Body of pancreas (tissue), 4 donors: ENCODE data around the gene RPL5.

Experiments used
- POLR2A ChIP-seq, 3 donors: fragments of 450-650 bp; IDR thresholded peaks; one replicate each; pipeline ENCODE4 v1.6.1; 2016; ENCODE audit warnings: antibody characterized with exemption in 3 of 3, mild to moderate bottlenecking in 2 of 3
- TF ChIP-seq, protein P1 (sequence below), 7 experiments: fragments of 450-650 bp in 4 of 7; fragments of 200-600 bp in 3 of 7; sonication (generic) in 3 of 7; IDR thresholded peaks; one replicate each; pipeline ENCODE4 v1.5.1; 2016 to 2019; ENCODE audit warnings: antibody characterized with exemption in 7 of 7

DNA sequence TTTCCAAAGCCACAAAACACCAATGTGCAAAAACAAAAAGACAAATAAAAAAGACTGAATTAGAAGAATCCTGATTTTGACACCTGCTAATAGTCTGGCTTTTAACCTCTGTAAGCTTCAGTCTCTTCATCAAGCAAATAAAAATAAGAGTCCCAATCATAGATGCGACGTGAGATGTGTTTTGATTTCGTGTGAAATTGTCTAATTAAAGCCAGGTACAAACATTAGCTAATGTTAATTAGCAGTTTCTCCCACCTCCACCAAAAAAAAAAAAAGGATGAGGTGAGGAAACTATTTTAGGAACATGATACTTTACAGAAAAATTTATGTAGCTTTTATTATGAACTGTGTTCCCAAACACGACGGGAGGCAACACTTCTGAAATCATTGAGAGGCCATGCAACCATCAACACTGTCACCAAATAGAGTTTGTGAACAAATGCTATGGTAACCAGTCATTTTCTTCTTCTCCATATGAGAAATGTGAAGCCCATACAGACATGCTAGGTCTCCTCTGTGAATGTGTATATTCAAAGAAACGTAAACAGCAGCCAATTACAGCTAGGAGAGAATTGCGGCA is 40.3 kb upstream of the RPL5 start:
- TF ChIP-seq, protein P1, sequence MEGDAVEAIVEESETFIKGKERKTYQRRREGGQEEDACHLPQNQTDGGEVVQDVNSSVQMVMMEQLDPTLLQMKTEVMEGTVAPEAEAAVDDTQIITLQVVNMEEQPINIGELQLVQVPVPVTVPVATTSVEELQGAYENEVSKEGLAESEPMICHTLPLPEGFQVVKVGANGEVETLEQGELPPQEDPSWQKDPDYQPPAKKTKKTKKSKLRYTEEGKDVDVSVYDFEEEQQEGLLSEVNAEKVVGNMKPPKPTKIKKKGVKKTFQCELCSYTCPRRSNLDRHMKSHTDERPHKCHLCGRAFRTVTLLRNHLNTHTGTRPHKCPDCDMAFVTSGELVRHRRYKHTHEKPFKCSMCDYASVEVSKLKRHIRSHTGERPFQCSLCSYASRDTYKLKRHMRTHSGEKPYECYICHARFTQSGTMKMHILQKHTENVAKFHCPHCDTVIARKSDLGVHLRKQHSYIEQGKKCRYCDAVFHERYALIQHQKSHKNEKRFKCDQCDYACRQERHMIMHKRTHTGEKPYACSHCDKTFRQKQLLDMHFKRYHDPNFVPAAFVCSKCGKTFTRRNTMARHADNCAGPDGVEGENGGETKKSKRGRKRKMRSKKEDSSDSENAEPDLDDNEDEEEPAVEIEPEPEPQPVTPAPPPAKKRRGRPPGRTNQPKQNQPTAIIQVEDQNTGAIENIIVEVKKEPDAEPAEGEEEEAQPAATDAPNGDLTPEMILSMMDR (IDR thresholded peaks at IDR 0.05), result no peak
- no peak for TF ChIP-seq POLR2A (IDR thresholded peaks at IDR 0.05)
